Fibroblast of upper back skin (primary cell): ENCODE data around the gene JDP2.

ENCODE experiments used
- DNase-seq: peaks from one replicate; pipeline ENCODE4 v3.0.0-alpha.2; 2013

JDP2 gene

DNA sequence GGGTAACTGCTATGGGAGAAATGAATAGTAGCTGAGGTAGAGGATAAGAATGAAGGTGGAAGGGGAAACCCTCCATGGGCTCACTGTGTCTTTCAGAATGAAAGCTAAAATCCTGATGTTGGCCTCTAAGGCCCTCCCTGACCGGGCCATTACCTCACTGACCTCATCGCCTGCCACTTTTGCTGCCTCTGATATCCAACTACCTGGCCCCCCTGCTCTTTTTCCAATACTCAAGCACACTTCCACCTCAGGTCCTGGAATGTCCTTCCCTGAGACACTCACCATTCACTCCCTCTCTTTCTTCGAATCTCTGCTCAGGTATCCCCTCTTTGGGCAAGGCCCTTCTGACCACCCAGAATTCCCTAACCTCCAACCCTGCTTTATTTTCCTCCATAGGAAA is 93.0 kb downstream of the JDP2 start:
- DNase-seq, result no peak

GRCh38 chr14:75521415-75522199 is 93.8 kb downstream of the JDP2 start:
- DNase-seq, result no peak

GRCh38 chr14:75522224-75522982 is 94.6 kb downstream of the JDP2 start, which contains the start of gene BATF:
Gene BATF, plus strand, starts transcription at chr14:75522469. Its CDS starts 214 bp downstream, at chr14:75522683.
- no peak for DNase-seq

- no peak for DNase-seq
Measured at GRCh38 chr14:75522983-75523318, 95.1 kb downstream of the JDP2 start.
